ENCODE data around the gene BLACAT1. TPM values are rescaled to one million over a fixed set of nuclear protein-coding genes. Genes with fewer than 3 reads are reported as not detected.
"Not testable (repeated sequence)": the region's sequence is repeated elsewhere in the genome, so short reads cannot be mapped to it uniquely, and the experiment has no call there.

The BLACAT1 gene
- total RNA-seq, 4 donors from 2014 or later: 0.26 TPM; not detected in 3

DNA sequence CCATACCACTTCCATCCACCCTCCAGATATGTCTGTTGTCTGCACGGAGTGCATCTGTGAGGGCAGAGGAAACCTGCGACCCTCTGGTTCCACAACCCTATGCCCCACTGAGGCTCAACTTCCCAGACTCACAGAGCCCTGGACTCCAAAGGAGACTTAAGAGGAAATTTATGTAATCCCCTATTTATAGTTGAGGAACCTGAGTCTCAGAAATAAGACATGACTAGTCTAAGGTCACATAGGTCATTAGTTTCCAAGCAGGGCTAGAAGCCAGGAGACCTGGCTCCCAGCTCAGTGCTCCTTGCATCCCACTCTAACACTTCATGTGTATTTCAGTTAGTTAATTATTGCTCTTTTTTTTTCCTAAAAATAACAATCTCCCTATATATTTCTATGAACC is 18.3 kb downstream of the BLACAT1 start:
- H3K4me3 ChIP-seq (ENCODE audit: low read depth, poor library complexity, severe bottlenecking): no peak overlapping the region
- no peak for DNase-seq (ENCODE audit: low spot score in 2 of 2)
- 86 to 94% methylated on average over 2 of the region's 2 CpGs for WGBS, 2 donors
- TF ChIP-seq POLR2A (IDR thresholded peaks at IDR 0.05): no peak
- TF ChIP-seq, protein P1, sequence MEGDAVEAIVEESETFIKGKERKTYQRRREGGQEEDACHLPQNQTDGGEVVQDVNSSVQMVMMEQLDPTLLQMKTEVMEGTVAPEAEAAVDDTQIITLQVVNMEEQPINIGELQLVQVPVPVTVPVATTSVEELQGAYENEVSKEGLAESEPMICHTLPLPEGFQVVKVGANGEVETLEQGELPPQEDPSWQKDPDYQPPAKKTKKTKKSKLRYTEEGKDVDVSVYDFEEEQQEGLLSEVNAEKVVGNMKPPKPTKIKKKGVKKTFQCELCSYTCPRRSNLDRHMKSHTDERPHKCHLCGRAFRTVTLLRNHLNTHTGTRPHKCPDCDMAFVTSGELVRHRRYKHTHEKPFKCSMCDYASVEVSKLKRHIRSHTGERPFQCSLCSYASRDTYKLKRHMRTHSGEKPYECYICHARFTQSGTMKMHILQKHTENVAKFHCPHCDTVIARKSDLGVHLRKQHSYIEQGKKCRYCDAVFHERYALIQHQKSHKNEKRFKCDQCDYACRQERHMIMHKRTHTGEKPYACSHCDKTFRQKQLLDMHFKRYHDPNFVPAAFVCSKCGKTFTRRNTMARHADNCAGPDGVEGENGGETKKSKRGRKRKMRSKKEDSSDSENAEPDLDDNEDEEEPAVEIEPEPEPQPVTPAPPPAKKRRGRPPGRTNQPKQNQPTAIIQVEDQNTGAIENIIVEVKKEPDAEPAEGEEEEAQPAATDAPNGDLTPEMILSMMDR (IDR thresholded peaks at IDR 0.05): no peak
- intact Hi-C loops (cut with DNase I; ENCODE audit: low total_unique reads): no loop called here

DNA sequence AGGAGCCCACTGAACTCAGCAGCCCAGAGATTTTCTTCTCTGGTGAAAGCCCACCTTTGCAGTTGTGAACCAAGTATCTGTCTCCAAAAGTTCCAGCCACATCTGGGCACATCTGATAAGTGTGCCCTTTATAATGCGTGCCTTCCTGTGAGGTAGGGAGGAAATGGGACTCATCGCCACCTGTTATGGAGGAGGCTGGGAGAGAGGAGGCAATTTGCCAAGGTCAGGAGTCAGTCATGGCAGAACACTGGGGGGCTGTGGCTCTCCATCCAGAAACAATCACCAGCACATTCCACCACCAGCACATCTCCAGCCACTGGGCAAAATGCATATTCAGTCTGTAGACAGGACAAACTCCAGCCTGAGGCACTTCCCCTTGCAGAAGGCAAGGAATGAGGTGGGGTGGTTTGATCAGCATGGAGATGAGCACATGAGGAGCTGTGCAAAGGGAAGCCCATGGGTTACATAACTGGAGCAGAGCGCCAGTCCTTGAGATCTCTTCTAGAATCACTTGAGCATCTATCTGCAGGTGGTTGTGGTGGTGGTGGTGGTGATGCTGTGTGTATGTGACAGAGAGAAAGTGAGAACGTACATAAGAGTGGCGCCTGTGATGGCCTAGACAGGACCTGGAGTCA is 19.0 kb downstream of the BLACAT1 start:
- no peak for TF ChIP-seq POLR2A (IDR thresholded peaks at IDR 0.05)
- TF ChIP-seq, protein P1 (IDR thresholded peaks at IDR 0.05): no peak
- peak in 1 of 2 donors; percentile 68 for DNase-seq (ENCODE audit: low spot score in 2 of 2)
- 88 to 93% methylated on average over 5 of the region's 5 CpGs for whole genome bisulfite sequencing, 2 donors
- no peak overlapping the region for H3K4me3 ChIP-seq (ENCODE audit: low read depth, poor library complexity, severe bottlenecking)
- intact Hi-C loops (cut with DNase I; ENCODE audit: low total_unique reads): no loop called here

DNA sequence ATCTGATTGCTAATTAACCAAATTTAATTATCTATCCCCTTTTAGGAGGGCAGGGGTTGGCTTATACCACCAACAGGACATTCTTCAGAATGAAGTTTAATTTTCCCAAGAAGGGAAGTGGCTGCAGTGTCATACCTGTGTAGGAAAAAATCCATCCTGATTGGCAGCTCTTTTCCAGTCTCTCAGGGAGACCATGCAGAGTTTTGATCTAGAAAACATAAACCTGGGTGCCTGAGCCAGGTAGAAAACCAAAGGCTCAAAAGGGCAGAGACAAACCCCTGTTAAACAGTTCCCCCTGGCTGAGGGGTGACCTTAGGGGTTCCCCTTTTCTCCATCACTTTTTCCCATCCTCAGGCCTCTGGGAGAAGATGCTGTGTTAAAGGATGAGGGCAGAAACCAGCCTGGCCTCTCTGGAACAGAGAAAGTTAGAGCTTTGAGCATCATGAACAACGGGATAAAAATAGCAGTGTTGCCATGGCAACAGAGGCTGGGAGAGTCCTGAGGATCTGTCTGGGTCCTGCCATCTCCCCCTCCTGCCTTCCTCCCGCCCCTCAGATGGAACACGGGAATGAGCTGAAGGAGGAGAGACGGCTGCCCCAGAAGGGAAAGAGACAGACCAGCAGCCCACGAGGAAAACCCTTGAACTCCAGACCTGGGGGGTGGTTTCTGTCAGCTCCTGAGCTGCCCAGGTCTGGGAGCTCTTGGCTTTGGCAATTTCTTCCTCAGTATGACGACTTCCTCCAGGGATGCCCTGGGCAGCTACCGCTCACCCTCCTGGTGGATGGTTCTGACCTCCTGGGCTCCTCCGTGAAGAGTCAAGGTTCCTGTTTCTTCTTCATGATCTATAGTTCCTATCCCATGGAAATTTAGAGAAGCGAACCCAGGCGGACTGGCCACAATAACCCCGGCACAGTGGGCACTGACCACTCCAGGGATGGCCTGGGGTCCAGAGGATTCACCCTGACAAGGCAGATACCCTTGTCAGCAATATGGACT is 20.0 kb downstream of the BLACAT1 start:
- DNase-seq (ENCODE audit: low spot score in 2 of 2): peak in 1 of 2 donors; percentile 56
- TF ChIP-seq POLR2A (IDR thresholded peaks at IDR 0.05): no peak
- TF ChIP-seq, protein P1 (IDR thresholded peaks at IDR 0.05): no peak
- H3K4me3 ChIP-seq (ENCODE audit: low read depth, poor library complexity, severe bottlenecking): no peak overlapping the region
- WGBS, 2 donors: 54 to 56% methylated on average over 11 of the region's 11 CpGs
- intact Hi-C loops (cut with DNase I; ENCODE audit: low total_unique reads): no loop called here

DNA sequence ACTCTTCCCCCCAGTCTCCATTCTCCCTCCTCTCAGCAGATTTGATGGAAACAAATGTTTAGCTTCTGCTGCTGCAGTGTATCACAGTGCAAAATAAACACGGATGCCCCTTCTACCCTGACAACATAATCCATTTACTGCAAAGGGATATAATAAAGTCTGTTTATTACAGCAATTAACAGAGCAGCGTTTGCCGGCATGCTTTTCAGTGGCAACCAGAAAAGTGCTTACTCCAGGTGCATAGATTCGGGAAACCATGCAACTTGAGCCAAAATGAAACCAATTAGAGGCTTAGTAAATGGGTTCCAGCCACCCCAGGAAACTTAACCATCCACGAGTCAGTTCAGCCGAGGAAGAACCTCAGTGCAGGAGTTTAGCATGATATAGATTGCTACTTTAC is 21.1 kb downstream of the BLACAT1 start:
- intact Hi-C loops (cut with DNase I; ENCODE audit: low total_unique reads): no loop called here
- 41 to 45% methylated on average over 6 of the region's 6 CpGs for WGBS, 2 donors
- H3K4me3 ChIP-seq (ENCODE audit: low read depth, poor library complexity, severe bottlenecking): no peak overlapping the region
- DNase-seq (ENCODE audit: low spot score in 2 of 2): peak in 1 of 2 donors; percentile 29
- TF ChIP-seq, protein P1 (IDR thresholded peaks at IDR 0.05): no peak

DNA sequence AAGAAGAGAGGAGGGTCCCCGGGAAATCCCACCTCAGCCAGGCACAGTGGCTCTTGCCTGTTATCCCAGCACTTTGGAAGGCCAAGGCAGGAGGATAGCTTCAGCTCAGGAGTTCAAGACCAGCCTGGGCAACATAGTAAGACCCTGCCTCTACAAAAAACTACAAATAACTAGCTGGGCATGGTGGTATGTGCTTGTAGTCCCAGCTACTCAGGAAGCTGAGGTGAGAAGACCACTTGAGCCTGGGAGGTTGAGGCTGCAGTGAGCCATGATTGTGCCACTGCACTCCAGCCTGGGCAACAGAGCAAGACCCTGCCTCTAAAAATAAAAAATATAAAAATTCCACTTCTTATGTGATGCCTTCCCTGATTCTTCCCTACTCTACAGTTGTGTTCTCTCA is 23.2 kb downstream of the BLACAT1 start:
- intact Hi-C loops (cut with DNase I; ENCODE audit: low total_unique reads): not testable (repeated sequence)
- WGBS, 2 donors: 89 to 92% methylated on average over 1 of the region's 1 CpG
- DNase-seq (ENCODE audit: low spot score in 2 of 2): peak in 1 of 2 donors; percentile 39

DNA sequence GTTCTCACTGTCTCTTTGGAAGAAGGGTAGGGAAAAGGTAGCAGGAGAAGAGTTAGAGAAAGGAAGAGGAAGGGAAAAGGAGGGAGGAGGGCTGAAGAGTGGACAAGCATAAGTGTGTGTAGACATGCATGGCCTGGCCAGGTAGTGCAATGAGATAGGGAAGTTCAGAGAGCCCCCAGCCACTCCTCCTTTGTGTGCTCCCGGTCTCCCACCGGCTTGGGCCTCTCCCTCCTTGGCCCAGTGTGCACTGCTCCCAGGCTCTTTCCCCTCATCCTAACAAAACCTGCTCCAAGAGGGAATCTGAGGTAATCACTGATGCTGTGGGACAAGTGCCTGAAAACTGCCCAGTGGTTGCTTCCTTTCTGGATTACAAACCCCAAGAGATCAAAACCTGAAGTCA is 23.7 kb downstream of the BLACAT1 start:
- DNase-seq (ENCODE audit: low spot score in 2 of 2): peak in 1 of 2 donors; percentile 50
- intact Hi-C loops (cut with DNase I; ENCODE audit: low total_unique reads): no loop called here
- H3K4me3 ChIP-seq (ENCODE audit: low read depth, poor library complexity, severe bottlenecking): no peak overlapping the region
- WGBS, 2 donors: 60 to 79% methylated on average over 2 of the region's 2 CpGs
- TF ChIP-seq, protein P1 (IDR thresholded peaks at IDR 0.05): no peak
- no peak for TF ChIP-seq POLR2A (IDR thresholded peaks at IDR 0.05)

More for the DNA sequence above, 23.2 kb downstream of the BLACAT1 start:
- not testable (repeated sequence) for H3K4me3 ChIP-seq (ENCODE audit: low read depth, poor library complexity, severe bottlenecking)

All from lower leg skin (tissue), 4 donors.